GM21526 (cell line): Measurements from ENCODE around the gene SMIM20.

ENCODE experiments used
- ATAC-seq: cut with Tn5 transposase; IDR thresholded peaks from one replicate; pipeline ENCODE4 v1.9.1; 2021; ENCODE audit warnings: moderate library complexity; ENCODE audit not compliant: unreplicated experiment, low FRiP score

Gene SMIM20

DNA sequence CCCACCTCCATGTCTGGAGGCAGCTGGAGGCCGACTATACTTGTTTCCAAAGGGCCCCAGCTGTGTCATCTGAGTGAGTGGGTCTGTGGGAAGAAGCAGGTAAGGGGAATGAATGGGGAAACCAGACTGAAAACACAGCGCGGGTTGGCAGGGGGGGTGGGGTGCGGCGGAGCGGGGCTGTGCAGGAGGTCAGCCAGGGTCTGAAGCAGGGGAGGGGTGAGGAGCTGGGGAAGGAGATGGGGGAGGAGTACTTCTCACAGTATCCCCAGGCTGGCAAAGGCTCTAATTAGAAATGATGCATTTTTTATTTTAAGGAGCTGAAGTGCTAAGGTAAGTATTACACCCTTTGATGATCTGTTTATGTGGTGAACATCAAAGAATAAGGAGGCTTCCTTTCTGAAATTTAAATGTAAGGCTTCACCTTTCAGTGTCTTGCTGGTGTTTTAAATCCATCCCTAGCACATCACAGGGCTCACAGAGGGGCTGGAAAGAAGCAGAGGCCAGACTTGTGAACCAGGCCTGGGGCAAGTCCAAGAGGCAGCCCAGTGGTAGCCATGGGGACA lies 37.5 kb downstream of the SMIM20 start:
- no peak for ATAC-seq

DNA sequence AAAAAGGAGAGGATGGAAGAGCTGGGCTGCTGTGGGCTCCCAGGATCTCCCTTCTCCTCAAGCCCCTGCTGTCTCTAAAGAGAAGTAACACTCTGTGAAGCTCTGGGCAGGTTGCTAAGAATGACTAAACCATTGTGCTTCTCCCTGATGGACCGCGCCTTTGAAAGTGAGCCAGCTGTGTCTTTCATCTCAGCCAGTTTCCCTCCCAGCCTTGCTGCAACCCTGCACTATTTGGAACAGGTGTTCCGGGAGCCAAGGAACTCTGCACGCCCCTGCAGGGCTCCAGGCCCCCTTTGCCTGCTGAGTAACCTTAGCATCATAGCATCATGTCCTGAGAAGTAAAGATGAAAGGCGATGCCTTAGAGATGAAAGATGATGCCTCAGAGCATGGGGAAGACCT lies 39.7 kb downstream of the SMIM20 start:
- no peak for ATAC-seq

DNA sequence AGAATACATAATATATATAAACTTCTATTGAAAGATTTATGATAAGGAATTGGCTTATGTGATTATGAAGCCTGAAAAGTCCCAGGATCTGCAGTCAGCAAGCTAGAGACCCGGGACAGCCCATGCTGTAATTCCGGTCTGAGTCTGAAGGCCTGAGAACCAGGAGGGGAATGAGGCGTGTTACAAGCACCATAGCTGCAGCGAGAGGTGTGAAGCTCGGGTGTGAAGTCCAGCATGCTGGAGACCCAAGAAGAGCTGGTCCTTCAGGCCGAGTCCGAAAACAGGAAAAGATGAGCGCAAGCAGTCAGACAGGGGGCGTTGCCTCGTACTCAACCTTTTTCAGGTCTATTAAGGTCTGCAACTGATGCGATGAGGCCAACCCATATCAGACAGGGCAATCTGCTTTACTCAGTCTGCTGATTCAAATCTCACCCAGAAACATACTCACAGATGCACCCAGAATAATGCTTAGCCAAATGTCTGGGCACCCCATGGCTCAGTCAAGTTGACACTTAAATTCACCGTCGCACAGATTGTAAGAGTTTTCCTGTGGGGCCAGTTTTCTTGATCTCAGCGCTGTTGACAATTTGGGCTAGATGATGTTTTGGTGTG lies 40.4 kb downstream of the SMIM20 start:
- no peak for ATAC-seq

DNA sequence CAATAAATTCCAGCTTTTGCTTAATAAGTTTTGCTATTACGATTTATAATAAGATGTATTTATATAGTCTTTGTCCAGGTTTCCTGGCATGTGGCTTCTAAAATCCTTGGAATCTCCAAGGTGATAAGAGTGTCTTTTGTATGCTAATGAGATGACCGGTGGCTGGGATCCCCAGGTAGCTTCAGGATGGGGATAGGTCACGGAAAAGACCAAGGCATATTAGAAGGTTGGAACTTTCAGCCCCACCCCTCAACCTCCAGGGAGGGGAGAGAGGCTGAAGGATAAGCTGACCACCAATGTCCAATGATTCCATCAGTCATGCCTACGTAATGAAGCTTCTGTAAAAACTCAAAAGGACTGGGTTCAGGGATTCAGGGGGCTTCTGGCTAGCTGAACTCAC lies 41.7 kb downstream of the SMIM20 start:
- ATAC-seq, result no peak

DNA sequence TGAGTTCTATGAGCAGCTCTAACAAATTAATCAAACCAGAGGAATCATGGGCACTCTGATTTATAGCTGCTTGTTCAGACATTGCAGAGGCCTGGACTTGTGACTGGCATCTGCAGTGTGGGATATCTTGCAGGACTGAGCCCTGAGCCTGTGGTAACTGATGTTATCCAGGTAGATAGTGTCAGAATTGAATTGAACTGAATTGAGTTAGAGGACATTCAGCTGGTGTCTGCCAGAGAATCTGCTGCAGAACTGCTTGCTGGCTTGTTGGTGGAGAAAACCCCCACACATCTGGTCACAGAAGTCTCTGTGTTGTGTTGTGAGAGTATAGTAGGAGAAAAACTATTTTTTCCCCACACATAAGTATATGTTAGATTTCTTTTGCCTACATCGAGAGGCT lies 42.2 kb downstream of the SMIM20 start:
- no peak for ATAC-seq

DNA sequence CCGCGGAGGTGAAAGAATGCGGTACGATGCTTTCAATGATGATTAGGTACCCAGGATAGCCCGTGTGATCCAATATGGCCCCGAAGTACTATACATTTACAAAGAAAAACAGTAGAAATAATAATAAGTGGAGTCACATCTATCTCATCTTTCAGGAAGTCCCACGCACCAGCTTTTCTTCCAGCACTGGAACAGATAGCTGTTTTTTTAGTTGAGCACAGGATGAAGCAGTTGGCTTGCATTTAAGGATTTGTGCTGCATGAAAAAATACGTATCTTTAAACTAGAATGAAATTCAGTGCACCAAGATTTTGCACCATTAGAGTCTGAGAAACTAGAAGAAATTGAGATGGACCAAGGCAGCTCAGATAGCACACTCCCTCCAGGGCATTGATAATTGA lies 44.1 kb downstream of the SMIM20 start:
- ATAC-seq, result no peak

DNA sequence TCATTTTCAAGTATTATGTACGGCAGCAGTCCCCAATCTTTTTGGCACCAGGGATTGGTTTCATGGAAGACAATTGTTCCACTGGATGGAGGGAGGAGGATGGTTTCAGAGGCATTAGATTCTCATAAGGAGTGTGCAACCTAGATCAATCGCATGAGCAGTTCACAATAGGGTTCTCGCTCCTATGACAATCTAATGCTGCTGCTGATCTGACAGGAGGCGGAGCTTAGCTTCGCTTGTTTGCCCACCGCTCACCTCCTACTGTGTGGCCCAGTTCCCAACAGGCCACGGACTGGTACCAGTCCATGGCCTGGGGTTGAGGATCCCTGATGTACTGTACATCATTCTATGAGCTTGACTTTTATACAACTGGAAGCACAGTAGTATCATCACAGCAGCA lies 48.4 kb downstream of the SMIM20 start:
- ATAC-seq, result no peak

DNA sequence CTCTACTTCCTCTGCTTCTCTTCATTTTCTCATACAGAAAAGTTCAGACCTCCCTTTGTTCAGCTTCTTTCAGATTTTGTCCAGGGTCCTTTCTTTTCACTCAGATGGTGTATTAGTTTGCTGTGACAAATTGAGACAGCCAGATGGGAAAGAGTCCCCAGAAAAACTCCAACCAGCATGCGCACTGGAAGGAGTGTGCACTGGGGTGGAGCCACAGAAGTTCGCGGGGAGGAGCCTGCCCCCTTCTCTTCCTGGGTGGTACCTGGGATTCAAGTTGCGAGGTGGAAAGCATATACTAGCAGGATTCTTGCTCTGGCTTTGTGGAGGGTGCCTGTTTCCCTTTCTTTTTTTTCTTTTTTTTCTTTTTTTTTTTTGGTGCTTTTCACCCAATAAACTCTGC lies 51.6 kb downstream of the SMIM20 start:
- ATAC-seq, result no peak

DNA sequence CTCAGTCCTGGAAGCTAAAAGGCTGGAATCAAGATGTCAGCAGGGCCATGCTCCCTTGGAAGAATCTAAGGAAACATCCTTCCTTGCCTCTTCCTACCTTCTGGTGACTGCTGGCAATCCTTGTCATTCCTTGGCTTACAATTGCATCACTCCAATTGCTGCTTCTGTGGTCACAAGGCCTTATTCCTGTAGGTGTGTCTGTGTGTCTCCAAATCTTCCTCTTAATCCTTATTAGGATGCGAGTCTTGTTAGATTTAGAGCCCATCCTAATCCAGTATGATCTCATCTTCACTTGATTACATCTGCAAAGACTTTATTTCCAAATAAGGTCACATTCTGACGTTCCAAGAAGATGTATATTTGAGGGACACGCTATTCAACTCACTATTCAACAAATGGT lies 52.2 kb downstream of the SMIM20 start:
- ATAC-seq, result no peak

DNA sequence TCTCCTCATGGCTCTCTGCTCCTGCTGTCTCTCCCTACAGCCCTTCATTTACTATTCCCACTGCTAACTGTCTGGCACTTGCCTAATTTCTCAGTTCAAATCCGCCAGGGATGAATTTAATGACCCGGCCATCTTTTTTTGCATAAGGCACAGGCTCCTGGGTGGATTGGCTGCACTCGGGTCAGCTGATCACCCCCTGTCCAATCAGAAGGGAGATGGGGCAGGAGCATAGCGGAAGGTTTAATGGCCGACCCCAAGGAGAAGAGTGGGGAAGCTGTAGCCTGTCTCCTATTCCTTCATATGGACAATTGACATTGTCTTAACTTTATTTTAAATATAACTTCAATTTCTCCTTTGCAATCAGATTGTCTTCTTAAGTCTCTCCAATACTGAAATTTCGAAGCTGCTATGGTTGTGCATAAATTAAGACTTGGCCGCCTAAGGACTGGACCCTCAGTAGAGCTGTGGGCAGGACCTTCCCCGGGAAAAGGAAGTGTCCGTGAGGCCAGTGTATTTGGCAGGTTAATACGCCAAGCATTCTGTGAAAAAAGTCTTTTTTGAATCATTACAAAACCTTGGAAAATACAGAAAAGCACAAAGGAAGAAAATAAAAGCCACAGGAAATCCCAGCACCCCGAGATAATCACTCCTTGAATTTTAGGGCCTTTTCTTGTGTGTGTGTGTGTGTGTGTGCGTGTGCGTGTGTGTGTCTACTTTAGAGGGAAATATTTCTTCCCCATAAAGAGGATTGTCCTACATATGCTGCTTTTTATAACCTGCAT lies 55.5 kb downstream of the SMIM20 start:
- no peak for ATAC-seq

DNA sequence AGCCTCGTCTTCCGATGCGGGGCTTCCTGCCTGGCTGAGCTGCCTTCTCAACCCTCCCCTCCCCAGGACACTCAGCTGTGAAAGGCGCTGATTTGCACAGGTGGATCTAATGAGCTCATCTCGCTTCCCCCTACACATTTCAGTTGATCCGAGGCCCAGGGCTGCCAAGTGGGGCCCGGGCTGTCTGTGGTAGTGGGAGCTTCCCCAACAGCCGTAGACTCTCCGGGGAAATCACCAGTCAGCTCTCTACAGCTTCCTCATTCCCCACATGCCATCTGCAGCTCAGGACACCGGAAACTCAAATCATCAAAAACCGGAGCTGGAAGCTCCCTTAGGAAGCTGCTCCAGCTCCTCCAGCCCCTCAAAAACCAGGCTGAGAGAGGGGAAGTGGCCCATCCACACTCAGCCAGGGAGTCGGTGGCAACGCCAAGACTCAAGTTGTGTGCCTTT lies 56.2 kb downstream of the SMIM20 start:
- no peak for ATAC-seq

DNA sequence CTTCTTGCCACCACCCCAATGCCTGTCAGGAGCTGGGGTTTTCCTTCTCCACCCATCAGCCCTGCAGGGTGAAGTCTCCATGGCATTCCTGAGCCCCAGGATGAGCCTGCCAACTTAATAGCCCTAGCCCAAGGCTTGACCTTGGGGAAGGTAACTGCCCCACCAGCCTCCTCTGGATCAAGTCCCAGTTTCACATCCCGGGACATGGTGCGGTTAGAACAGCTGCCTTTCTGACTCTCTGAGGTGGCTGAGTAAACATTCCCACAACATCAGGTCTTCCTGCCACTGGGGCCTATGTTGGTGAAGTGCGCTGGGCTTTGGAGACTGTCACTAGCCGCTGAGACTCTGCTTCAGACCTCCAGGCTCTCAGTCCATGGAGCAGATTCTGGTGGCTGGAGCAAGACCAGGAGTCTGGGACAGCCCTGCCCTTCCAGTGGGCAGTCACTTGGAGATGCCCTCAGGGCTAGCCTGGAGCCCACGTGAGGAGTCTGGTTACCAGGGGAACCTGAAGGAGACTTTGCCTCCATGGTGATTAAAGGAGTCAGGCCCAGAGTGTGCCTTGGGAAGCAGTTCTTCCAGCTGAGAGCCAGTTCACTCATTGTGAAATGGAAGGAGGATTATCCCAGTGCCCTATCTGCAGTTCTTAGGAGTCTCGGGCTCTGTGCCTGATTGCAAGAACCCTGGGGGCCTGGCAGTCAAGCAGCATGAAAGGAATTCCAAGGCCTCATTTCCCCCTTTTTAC lies 56.8 kb downstream of the SMIM20 start:
- ATAC-seq, result no peak

DNA sequence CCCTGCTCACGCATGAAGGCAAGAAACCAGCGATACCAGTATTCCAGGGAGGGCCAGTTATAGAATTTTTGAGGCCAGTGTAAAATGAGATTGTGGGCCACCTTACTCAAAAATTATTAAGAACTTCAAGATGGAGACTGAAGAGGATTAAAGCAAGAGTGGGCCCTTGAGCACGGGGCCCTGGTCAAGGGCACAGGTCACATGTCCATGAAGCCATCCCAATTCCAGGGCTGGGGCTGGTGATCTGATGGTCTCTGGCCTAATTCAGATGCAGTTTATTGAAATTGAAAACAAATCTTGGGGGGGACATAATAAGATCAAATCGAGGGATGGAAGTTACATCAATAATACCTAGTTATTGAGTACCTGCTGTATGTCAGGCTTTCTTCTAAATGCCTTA lies 58.3 kb downstream of the SMIM20 start:
- ATAC-seq, result no peak

DNA sequence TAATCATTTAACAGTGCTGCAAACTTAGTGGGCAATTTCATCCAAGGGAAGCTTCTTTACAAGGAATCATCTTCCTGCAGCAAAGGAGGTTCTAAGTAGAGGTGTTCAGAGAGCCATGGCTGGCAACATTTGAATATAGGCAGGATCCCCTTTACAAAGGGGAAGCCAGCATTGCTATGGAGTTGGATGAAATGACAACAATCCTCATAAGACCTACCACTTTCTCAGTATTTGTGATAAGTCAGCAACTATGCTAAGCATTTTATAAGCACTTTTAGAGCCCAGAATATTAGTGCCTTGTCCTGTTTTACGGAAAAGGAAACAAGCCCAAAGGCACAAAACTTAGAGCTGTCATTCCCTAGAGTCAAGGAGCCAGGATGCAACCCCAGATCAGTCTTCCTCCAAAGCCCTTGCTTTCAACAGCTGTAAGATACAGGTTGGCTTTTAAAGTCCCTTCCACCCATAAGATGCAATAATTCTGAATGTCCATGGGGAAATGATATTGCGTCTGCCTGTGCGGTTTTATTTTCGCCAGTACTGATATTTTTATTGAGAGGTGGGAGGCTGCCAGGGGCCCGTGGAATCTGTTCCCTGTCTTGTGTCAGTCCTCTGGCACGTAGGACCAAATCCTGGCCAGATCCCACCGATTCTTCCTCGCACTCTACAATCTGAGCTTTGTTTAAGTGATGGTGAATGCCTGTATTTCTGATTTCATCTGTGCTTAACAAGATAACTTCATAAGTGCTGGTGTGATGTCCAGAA lies 59.1 kb downstream of the SMIM20 start:
- ATAC-seq, result no peak

DNA sequence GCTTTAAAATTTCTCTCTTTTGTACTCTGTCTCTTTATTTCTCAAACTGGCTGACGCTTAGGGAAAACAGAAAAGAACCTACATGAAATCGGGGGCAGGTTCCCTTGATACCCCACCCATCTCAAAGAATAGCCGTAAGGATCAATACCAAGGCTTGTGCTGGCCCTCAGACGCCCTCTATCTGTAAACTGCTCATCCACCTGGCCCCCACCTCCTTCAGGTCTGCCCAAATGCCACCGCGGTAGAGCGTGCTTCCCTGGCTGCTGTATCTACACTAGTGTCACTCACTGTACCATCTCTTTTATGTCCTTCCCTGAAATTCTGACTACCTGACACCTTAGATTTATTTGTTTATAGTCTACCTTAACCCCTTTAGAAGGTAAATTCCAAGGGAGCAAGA lies 62.8 kb downstream of the SMIM20 start:
- ATAC-seq, result no peak

DNA sequence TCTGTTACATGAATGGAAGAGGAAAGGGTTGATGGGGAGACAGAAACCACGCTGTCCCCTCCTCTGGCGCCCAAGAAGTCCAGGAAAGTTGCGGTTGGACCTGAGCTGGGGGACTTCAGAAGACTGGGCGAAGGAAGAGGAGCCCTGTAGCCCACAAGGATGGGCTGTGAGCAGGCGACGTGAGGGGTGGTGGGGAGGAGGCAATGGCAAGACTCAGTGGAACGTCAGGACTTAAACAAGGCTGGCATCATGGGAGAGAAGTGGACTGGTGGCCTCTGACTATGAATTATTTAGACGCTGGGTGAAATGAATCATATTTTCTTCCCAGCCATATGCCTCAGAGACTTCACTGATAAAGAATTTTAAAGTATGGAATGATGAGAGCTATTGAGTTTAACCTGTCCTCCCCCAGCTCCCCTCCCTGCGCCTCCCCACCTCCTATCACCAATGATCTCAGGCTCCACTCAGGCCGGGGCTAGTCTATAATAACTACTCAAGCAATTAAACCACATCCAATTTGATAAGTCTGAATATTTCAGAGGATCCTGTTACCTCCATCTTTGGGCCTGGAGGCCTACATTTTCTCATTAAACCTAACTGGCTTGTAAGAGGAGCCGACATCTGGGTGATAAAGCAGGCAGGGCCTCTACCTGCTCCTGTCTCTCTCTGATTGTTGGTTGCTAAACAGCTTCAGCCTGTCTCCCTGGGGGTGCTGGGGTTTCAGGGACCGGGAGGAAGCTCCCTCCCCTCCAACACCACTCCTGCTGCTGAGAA lies 63.6 kb downstream of the SMIM20 start:
- ATAC-seq, result no peak

DNA sequence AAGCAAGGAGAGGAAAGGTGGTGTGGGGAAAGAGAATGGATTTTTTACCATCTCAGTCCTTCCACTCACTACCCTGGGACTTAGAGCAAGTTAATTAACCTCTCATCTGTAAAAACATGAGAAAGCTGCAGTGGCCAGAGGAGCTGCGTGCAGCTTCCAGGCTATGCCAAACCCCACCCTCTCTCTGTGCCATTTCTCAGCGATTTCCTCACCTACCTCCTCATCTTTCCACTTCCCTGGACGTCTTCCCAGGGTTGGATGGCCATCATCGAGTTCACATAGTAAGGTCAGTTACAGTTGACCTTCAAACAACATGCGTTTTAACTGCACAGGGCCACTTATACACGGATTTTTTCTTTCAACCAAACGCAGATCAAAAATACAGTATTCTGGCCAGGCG lies 64.3 kb downstream of the SMIM20 start:
- no peak for ATAC-seq
